GM21447 (cell line): Measurements from ENCODE around the gene ADAMTSL3.
"Not testable (repeated sequence)": the region's sequence is repeated elsewhere in the genome, so short reads cannot be mapped to it uniquely, and the experiment has no call there.

Source experiments
- ATAC-seq: cut with Tn5 transposase; IDR thresholded peaks from one replicate; pipeline ENCODE4 v1.9.1; 2021; ENCODE audit not compliant: unreplicated experiment

Gene ADAMTSL3

GRCh38 chr15:84003791-84004503 is 350.0 kb downstream of the ADAMTSL3 start:
- ATAC-seq: no peak

GRCh38 chr15:84006421-84006820 is 352.5 kb downstream of the ADAMTSL3 start:
- no peak for ATAC-seq

- ATAC-seq: no peak
These were observed 355.7 kb downstream of the ADAMTSL3 start for GRCh38 chr15:84009616-84010015.

GRCh38 chr15:84010246-84010645 is 356.3 kb downstream of the ADAMTSL3 start:
- no peak for ATAC-seq

- no peak for ATAC-seq
These were observed 362.4 kb downstream of the ADAMTSL3 start for GRCh38 chr15:84016371-84016770.

GRCh38 chr15:84022516-84022915 is 368.6 kb downstream of the ADAMTSL3 start:
- no peak for ATAC-seq

GRCh38 chr15:84023636-84024035 is 369.7 kb downstream of the ADAMTSL3 start:
- no peak for ATAC-seq

- no peak for ATAC-seq
These were observed 380.1 kb downstream of the ADAMTSL3 start for GRCh38 chr15:84033793-84034553.

GRCh38 chr15:84034578-84035398 is 380.9 kb downstream of the ADAMTSL3 start:
- no peak for ATAC-seq

GRCh38 chr15:84035399-84035766 is 381.5 kb downstream of the ADAMTSL3 start:
- no peak for ATAC-seq

- ATAC-seq: no peak
These were observed 383.4 kb downstream of the ADAMTSL3 start for GRCh38 chr15:84037301-84037700.

GRCh38 chr15:84042434-84043056 is 388.6 kb downstream of the ADAMTSL3 start:
- not testable (repeated sequence) for ATAC-seq

GRCh38 chr15:84046064-84046637 is 392.2 kb downstream of the ADAMTSL3 start:
- no peak for ATAC-seq

- not testable (repeated sequence) for ATAC-seq
These were observed 395.6 kb downstream of the ADAMTSL3 start for GRCh38 chr15:84049480-84049879.

GRCh38 chr15:84050076-84050475 is 396.2 kb downstream of the ADAMTSL3 start:
- ATAC-seq: no peak

GRCh38 chr15:84051146-84051545 is 397.2 kb downstream of the ADAMTSL3 start:
- ATAC-seq: not testable (repeated sequence)

- not testable (repeated sequence) for ATAC-seq
These were observed 400.6 kb downstream of the ADAMTSL3 start for GRCh38 chr15:84054544-84054943.

GRCh38 chr15:84057714-84058331 is 403.9 kb downstream of the ADAMTSL3 start:
- no peak for ATAC-seq

- ATAC-seq: not testable (repeated sequence)
These were observed 409.8 kb downstream of the ADAMTSL3 start for GRCh38 chr15:84063674-84064073.

- ATAC-seq: not testable (repeated sequence)
These were observed 414.8 kb downstream of the ADAMTSL3 start for GRCh38 chr15:84068674-84069073.
